ENCODE measurements around the gene TSPAN7.

DNA sequence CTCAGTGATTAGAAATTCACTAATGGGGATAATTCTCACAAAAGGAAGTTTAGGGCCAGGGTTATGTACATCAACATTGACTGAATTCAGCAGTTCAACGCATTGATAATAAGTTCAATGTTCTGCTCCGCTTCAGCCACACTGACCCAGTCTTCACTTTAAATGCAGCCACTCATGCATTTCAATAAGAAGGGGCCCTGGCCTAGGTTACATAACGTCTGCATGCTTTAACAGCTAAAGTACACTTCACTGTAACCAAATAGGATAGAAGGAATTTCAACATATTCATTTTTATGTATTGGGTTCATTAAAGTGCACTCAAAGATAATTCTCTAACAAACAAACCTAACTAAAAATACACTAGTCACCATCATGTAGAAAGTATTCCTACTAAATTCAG is 12.8 kb upstream of the TSPAN7 start:
- TF ChIP-seq ZNF232 (CRISPR knock-in tag; IDR thresholded peaks at IDR 0.05) (no peak), GATAD2A (IDR thresholded peaks at IDR 0.05) (no peak), SRSF9 (IDR thresholded peaks at IDR 0.05; ENCODE audit: borderline replicate concordance, low read depth, low read length) (no peak), ARNT (IDR thresholded peaks at IDR 0.05) (no peak), ZNF143 (CRISPR knock-in tag; IDR thresholded peaks at IDR 0.05) (no peak), POLR3A (IDR thresholded peaks at IDR 0.05; ENCODE audit: borderline replicate concordance, extremely low read depth, insufficient read depth, insufficient read length) (no peak), NFIC (IDR thresholded peaks at IDR 0.05) (no peak), NR1H2 (CRISPR knock-in tag; IDR thresholded peaks at IDR 0.05) (no peak), ZNF785 (CRISPR knock-in tag; IDR thresholded peaks at IDR 0.05) (no peak), RCOR1 (IDR thresholded peaks at IDR 0.05; ENCODE audit: borderline replicate concordance in 1 of 2, low read depth in 2 of 2, low read length in 2 of 2) (no peak)
- TF ChIP-seq, protein P1, sequence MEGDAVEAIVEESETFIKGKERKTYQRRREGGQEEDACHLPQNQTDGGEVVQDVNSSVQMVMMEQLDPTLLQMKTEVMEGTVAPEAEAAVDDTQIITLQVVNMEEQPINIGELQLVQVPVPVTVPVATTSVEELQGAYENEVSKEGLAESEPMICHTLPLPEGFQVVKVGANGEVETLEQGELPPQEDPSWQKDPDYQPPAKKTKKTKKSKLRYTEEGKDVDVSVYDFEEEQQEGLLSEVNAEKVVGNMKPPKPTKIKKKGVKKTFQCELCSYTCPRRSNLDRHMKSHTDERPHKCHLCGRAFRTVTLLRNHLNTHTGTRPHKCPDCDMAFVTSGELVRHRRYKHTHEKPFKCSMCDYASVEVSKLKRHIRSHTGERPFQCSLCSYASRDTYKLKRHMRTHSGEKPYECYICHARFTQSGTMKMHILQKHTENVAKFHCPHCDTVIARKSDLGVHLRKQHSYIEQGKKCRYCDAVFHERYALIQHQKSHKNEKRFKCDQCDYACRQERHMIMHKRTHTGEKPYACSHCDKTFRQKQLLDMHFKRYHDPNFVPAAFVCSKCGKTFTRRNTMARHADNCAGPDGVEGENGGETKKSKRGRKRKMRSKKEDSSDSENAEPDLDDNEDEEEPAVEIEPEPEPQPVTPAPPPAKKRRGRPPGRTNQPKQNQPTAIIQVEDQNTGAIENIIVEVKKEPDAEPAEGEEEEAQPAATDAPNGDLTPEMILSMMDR (IDR thresholded peaks at IDR 0.05 in 2 of 3, conservative IDR thresholded peaks at IDR 0.05 in 1 of 3; ENCODE audit: insufficient read depth in 2 of 3, low read depth in 1 of 3, low read length in 3 of 3), result no peak
- TF ChIP-seq, protein P2, sequence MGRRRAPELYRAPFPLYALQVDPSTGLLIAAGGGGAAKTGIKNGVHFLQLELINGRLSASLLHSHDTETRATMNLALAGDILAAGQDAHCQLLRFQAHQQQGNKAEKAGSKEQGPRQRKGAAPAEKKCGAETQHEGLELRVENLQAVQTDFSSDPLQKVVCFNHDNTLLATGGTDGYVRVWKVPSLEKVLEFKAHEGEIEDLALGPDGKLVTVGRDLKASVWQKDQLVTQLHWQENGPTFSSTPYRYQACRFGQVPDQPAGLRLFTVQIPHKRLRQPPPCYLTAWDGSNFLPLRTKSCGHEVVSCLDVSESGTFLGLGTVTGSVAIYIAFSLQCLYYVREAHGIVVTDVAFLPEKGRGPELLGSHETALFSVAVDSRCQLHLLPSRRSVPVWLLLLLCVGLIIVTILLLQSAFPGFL (CRISPR knock-in tag; IDR thresholded peaks at IDR 0.05), result no peak
